ENCODE measurements around the gene ZNF282.

Gene ZNF282

GRCh38 chr7:149214020-149214720 is 18.8 kb downstream of the ZNF282 start:
- Histone ChIP-seq H3K79me1 (ENCODE audit: low read length) (no peaks in the 10 kb centered on the region), H3K36me3 (ENCODE audit: control insufficient read depth in 1 of 2, insufficient read depth in 2 of 2, low read length in 2 of 2) (peaks cover 43 to 67% of the 10 kb centered on the region in 2 experiments), H3K18ac (ENCODE audit: low read length) (no peak overlapping the region), H3K27ac (ENCODE audit: low read depth, low read length) (no peak overlapping the region), H4K8ac (ENCODE audit: low read depth, low read length) (no peak overlapping the region), H3K27me3 (ENCODE audit: insufficient read depth, low read length) (no peaks in the 10 kb centered on the region), H3K4ac (ENCODE audit: low read depth, low read length) (no peak overlapping the region), H2AK5ac (ENCODE audit: low read length) (no peak overlapping the region), H3K23ac (ENCODE audit: low read length) (no peak overlapping the region), H3K4me2 (ENCODE audit: low read length) (no peak overlapping the region), H3K4me1 (ENCODE audit: control insufficient read depth in 1 of 2, insufficient read depth in 2 of 2, low read length in 2 of 2) (peaks cover 1 to 2% of the 10 kb centered on the region in 2 experiments), H2BK5ac (ENCODE audit: low read depth, low read length, poor library complexity) (no peak overlapping the region), H4K91ac (ENCODE audit: low read depth, low read length) (no peak overlapping the region), H3K14ac (ENCODE audit: low read length) (no peak overlapping the region), H3K79me2 (ENCODE audit: control insufficient read depth, insufficient read depth, low read length, poor library complexity) (no peaks in the 10 kb centered on the region), H3K9ac (ENCODE audit: low read length) (no peak overlapping the region), H2BK120ac (ENCODE audit: insufficient read depth, low read length, poor library complexity) (no peak overlapping the region), H2BK12ac (ENCODE audit: low read length) (no peak overlapping the region), H3K9me3 (ENCODE audit: insufficient read depth, low read depth, low read length) (no peaks in the 10 kb centered on the region), H2AFZ (ENCODE audit: insufficient read depth, low read length, poor library complexity) (no peak overlapping the region), H4K12ac (ENCODE audit: low read depth, low read length) (no peak overlapping the region), H3K4me3 (ENCODE audit: low read depth, low read length) (no peak overlapping the region)
- no peak for DNase-seq
- no CpG with 5 or more reads among the region's 7 CpGs for WGBS (ENCODE audit: extremely low coverage, insufficient coverage, insufficient read length)

DNA sequence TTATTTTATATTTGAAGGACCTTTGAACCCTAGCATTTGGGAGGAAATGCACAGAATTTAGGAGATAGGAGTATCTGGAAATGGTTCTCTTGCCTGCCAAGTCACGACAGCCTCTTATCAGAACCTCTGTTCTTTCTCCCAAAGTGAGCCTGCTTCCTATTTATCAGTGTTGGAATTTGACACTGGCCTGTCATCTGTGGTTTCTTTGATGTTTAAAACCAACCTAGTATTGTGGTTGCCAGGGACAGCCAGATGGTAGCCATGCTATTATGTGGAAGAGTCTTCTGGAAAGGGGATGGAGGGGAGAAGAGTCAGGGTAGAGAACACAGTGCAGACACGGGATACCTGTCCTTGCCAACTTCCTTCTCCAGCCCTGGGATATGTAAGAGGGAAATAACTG is 21.1 kb downstream of the ZNF282 start:
- no CpG with 5 or more reads among the region's 2 CpGs for WGBS (ENCODE audit: extremely low coverage, insufficient coverage, insufficient read length)

GRCh38 chr7:149217570-149217969 is 22.2 kb downstream of the ZNF282 start:
- H3K18ac ChIP-seq (ENCODE audit: low read length) = no peak overlapping the region
- H3K79me1 ChIP-seq (ENCODE audit: low read length) = peaks cover 3% of the 10 kb centered on the region
- no peak overlapping the region for H3K4ac ChIP-seq (ENCODE audit: low read depth, low read length)
- H2BK5ac ChIP-seq (ENCODE audit: low read depth, low read length, poor library complexity) = no peak overlapping the region
- no peak overlapping the region for H2AK5ac ChIP-seq (ENCODE audit: low read length)
- no peak overlapping the region for H4K12ac ChIP-seq (ENCODE audit: low read depth, low read length)
- H3K36me3 ChIP-seq (ENCODE audit: control insufficient read depth in 1 of 2, insufficient read depth in 2 of 2, low read length in 2 of 2) = peaks cover 38 to 56% of the 10 kb centered on the region in 2 experiments
- no peaks in the 10 kb centered on the region for H3K79me2 ChIP-seq (ENCODE audit: control insufficient read depth, insufficient read depth, low read length, poor library complexity)
- H3K4me3 ChIP-seq (ENCODE audit: low read depth, low read length) = no peak overlapping the region
- H3K27ac ChIP-seq (ENCODE audit: low read depth, low read length) = no peak overlapping the region
- no peak overlapping the region for H4K91ac ChIP-seq (ENCODE audit: low read depth, low read length)
- H3K14ac ChIP-seq (ENCODE audit: low read length) = no peak overlapping the region
- no CpG with 5 or more reads among the region's 6 CpGs for WGBS (ENCODE audit: extremely low coverage, insufficient coverage, insufficient read length)
- H3K23ac ChIP-seq (ENCODE audit: low read length) = no peak overlapping the region
- no peaks in the 10 kb centered on the region for H3K27me3 ChIP-seq (ENCODE audit: insufficient read depth, low read length)
- no peak overlapping the region for H4K8ac ChIP-seq (ENCODE audit: low read depth, low read length)
- H3K9ac ChIP-seq (ENCODE audit: low read length) = no peak overlapping the region
- no peak overlapping the region for H3K4me2 ChIP-seq (ENCODE audit: low read length)
- no peak overlapping the region for H2AFZ ChIP-seq (ENCODE audit: insufficient read depth, low read length, poor library complexity)
- H2BK120ac ChIP-seq (ENCODE audit: insufficient read depth, low read length, poor library complexity) = no peak overlapping the region
- H3K4me1 ChIP-seq (ENCODE audit: control insufficient read depth in 1 of 2, insufficient read depth in 2 of 2, low read length in 2 of 2) = peaks cover 5 to 9% of the 10 kb centered on the region in 2 experiments
- H2BK12ac ChIP-seq (ENCODE audit: low read length) = peak overlapping the region; percentile 10
- no peak for DNase-seq
- no peaks in the 10 kb centered on the region for H3K9me3 ChIP-seq (ENCODE audit: insufficient read depth, low read depth, low read length)

More for the DNA sequence above, 21.1 kb downstream of the ZNF282 start:
- Histone ChIP-seq H3K27ac (ENCODE audit: low read depth, low read length) (no peak overlapping the region), H2BK12ac (ENCODE audit: low read length) (no peak overlapping the region), H3K79me2 (ENCODE audit: control insufficient read depth, insufficient read depth, low read length, poor library complexity) (no peaks in the 10 kb centered on the region), H4K91ac (ENCODE audit: low read depth, low read length) (no peak overlapping the region), H2AFZ (ENCODE audit: insufficient read depth, low read length, poor library complexity) (no peak overlapping the region), H2BK120ac (ENCODE audit: insufficient read depth, low read length, poor library complexity) (no peak overlapping the region), H2BK5ac (ENCODE audit: low read depth, low read length, poor library complexity) (no peak overlapping the region), H3K9me3 (ENCODE audit: insufficient read depth, low read depth, low read length) (no peaks in the 10 kb centered on the region), H4K12ac (ENCODE audit: low read depth, low read length) (no peak overlapping the region), H3K4ac (ENCODE audit: low read depth, low read length) (no peak overlapping the region), H3K4me1 (ENCODE audit: control insufficient read depth in 1 of 2, insufficient read depth in 2 of 2, low read length in 2 of 2) (peaks cover 5 to 9% of the 10 kb centered on the region in 2 experiments), H3K79me1 (ENCODE audit: low read length) (peaks cover 3% of the 10 kb centered on the region), H3K36me3 (ENCODE audit: control insufficient read depth in 1 of 2, insufficient read depth in 2 of 2, low read length in 2 of 2) (peaks cover 34 to 56% of the 10 kb centered on the region in 2 experiments), H3K23ac (ENCODE audit: low read length) (no peak overlapping the region), H3K9ac (ENCODE audit: low read length) (no peak overlapping the region), H3K27me3 (ENCODE audit: insufficient read depth, low read length) (no peaks in the 10 kb centered on the region), H2AK5ac (ENCODE audit: low read length) (no peak overlapping the region), H3K4me3 (ENCODE audit: low read depth, low read length) (no peak overlapping the region), H3K18ac (ENCODE audit: low read length) (no peak overlapping the region), H3K4me2 (ENCODE audit: low read length) (no peak overlapping the region), H3K14ac (ENCODE audit: low read length) (no peak overlapping the region), H4K8ac (ENCODE audit: low read depth, low read length) (no peak overlapping the region)
- no peak for DNase-seq

- no peak overlapping the region for H3K14ac ChIP-seq (ENCODE audit: low read length)
- H2AFZ ChIP-seq (ENCODE audit: insufficient read depth, low read length, poor library complexity) = no peak overlapping the region
- no peaks in the 10 kb centered on the region for H3K9me3 ChIP-seq (ENCODE audit: insufficient read depth, low read depth, low read length)
- no peaks in the 10 kb centered on the region for H3K79me2 ChIP-seq (ENCODE audit: control insufficient read depth, insufficient read depth, low read length, poor library complexity)
- H4K91ac ChIP-seq (ENCODE audit: low read depth, low read length) = no peak overlapping the region
- H4K8ac ChIP-seq (ENCODE audit: low read depth, low read length) = no peak overlapping the region
- H2BK5ac ChIP-seq (ENCODE audit: low read depth, low read length, poor library complexity) = no peak overlapping the region
- no peak overlapping the region for H4K12ac ChIP-seq (ENCODE audit: low read depth, low read length)
- H2BK120ac ChIP-seq (ENCODE audit: insufficient read depth, low read length, poor library complexity) = no peak overlapping the region
- no peak overlapping the region for H3K18ac ChIP-seq (ENCODE audit: low read length)
- H3K4me1 ChIP-seq (ENCODE audit: control insufficient read depth in 1 of 2, insufficient read depth in 2 of 2, low read length in 2 of 2) = peaks cover 5 to 9% of the 10 kb centered on the region in 2 experiments
- H3K9ac ChIP-seq (ENCODE audit: low read length) = no peak overlapping the region
- H3K4ac ChIP-seq (ENCODE audit: low read depth, low read length) = no peak overlapping the region
- no peak overlapping the region for H3K4me2 ChIP-seq (ENCODE audit: low read length)
- H2BK12ac ChIP-seq (ENCODE audit: low read length) = no peak overlapping the region
- H3K4me3 ChIP-seq (ENCODE audit: low read depth, low read length) = no peak overlapping the region
- no peak overlapping the region for H3K23ac ChIP-seq (ENCODE audit: low read length)
- WGBS (ENCODE audit: extremely low coverage, insufficient coverage, insufficient read length) = no CpG with 5 or more reads among the region's 10 CpGs
- H3K36me3 ChIP-seq (ENCODE audit: control insufficient read depth in 1 of 2, insufficient read depth in 2 of 2, low read length in 2 of 2) = peaks cover 28 to 49% of the 10 kb centered on the region in 2 experiments
- H3K27ac ChIP-seq (ENCODE audit: low read depth, low read length) = no peak overlapping the region
- H3K27me3 ChIP-seq (ENCODE audit: insufficient read depth, low read length) = no peaks in the 10 kb centered on the region
- peak in 1 of 2 donors; percentile 21 for DNase-seq
- H2AK5ac ChIP-seq (ENCODE audit: low read length) = no peak overlapping the region
- H3K79me1 ChIP-seq (ENCODE audit: low read length) = peaks cover 3% of the 10 kb centered on the region
Observed at GRCh38 chr7:149218469-149219420, 23.4 kb downstream of the ZNF282 start.
